Measurements from ENCODE around the gene UTP15. TPM values are rescaled to one million over a fixed set of nuclear protein-coding genes. Genes with fewer than 3 reads are reported as not detected.

The UTP15 gene
- total and polyA plus RNA-seq, 2 experiments from 2014 or later = 16.5 to 59.0 TPM

DNA sequence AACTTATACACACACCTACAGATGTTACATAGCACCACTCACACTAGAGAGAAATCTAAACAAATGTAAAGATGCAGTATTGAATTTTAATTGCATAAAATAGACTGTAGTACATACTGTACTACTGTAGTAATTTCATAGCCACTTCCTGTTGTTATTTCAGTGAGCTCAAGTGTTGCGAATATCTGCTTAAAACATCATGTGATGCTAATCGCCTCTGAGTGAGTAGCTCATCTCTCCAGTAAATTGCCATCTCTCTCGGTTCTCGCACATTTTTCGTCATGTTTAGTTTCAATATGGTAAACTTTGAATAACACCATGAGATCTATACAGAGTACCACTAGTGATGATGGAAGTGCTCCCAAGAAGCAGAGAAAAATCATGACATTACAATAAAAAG, 38.5 kb downstream of the UTP15 start (continued):
- no peak for TF ChIP-seq ZNF462 (CRISPR knock-in tag; IDR thresholded peaks at IDR 0.05)
- no peak for TF ChIP-seq JUNB (IDR thresholded peaks at IDR 0.05; ENCODE audit: unreplicated experiment)
- TF ChIP-seq, protein P1, sequence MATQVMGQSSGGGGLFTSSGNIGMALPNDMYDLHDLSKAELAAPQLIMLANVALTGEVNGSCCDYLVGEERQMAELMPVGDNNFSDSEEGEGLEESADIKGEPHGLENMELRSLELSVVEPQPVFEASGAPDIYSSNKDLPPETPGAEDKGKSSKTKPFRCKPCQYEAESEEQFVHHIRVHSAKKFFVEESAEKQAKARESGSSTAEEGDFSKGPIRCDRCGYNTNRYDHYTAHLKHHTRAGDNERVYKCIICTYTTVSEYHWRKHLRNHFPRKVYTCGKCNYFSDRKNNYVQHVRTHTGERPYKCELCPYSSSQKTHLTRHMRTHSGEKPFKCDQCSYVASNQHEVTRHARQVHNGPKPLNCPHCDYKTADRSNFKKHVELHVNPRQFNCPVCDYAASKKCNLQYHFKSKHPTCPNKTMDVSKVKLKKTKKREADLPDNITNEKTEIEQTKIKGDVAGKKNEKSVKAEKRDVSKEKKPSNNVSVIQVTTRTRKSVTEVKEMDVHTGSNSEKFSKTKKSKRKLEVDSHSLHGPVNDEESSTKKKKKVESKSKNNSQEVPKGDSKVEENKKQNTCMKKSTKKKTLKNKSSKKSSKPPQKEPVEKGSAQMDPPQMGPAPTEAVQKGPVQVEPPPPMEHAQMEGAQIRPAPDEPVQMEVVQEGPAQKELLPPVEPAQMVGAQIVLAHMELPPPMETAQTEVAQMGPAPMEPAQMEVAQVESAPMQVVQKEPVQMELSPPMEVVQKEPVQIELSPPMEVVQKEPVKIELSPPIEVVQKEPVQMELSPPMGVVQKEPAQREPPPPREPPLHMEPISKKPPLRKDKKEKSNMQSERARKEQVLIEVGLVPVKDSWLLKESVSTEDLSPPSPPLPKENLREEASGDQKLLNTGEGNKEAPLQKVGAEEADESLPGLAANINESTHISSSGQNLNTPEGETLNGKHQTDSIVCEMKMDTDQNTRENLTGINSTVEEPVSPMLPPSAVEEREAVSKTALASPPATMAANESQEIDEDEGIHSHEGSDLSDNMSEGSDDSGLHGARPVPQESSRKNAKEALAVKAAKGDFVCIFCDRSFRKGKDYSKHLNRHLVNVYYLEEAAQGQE (IDR thresholded peaks at IDR 0.05; ENCODE audit: unreplicated experiment) = no peak
- TF ChIP-seq ZNF331 (CRISPR knock-in tag; IDR thresholded peaks at IDR 0.05; ENCODE audit: low read depth) = no peak
- TF ChIP-seq CREB1 (CRISPR knock-in tag; IDR thresholded peaks at IDR 0.05; ENCODE audit: low read depth) = no peak
- no peak for TF ChIP-seq EZH2phosphoT487 (IDR thresholded peaks at IDR 0.05; ENCODE audit: unreplicated experiment)

Data from GM23338 (cell line).